HG03565 (cell line): Measurements from ENCODE around the gene MAN1A1.

ENCODE experiments used
- ATAC-seq: cut with Tn5 transposase; IDR thresholded peaks from one replicate; pipeline ENCODE4 v1.9.1; 2021; ENCODE audit warnings: mild to moderate bottlenecking, moderate library complexity; ENCODE audit not compliant: unreplicated experiment

Gene MAN1A1

GRCh38 chr6:119346936-119347335, 2.6 kb downstream of the MAN1A1 start:
- ATAC-seq = no peak

- ATAC-seq = no peak
Measured at GRCh38 chr6:119346450-119346849, 3.1 kb downstream of the MAN1A1 start.

GRCh38 chr6:119345114-119345513, 4.4 kb downstream of the MAN1A1 start:
- ATAC-seq = no peak

GRCh38 chr6:119344306-119344705, 5.3 kb downstream of the MAN1A1 start:
- ATAC-seq = no peak

- ATAC-seq = no peak
Measured at GRCh38 chr6:119343573-119344146, 5.9 kb downstream of the MAN1A1 start.

GRCh38 chr6:119343167-119343566, 6.4 kb downstream of the MAN1A1 start:
- ATAC-seq = no peak

- no peak for ATAC-seq
Measured at GRCh38 chr6:119342430-119342829, 7.1 kb downstream of the MAN1A1 start.

GRCh38 chr6:119340796-119341487, 8.6 kb downstream of the MAN1A1 start:
- ATAC-seq = no peak

GRCh38 chr6:119339941-119340456, 9.6 kb downstream of the MAN1A1 start:
- ATAC-seq = no peak

- no peak for ATAC-seq
Measured at GRCh38 chr6:119337762-119338161, 11.8 kb downstream of the MAN1A1 start.

GRCh38 chr6:119337252-119337651, 12.3 kb downstream of the MAN1A1 start:
- ATAC-seq = no peak

GRCh38 chr6:119334535-119335264, 14.9 kb downstream of the MAN1A1 start:
- ATAC-seq = no peak

- peak; percentile 47 for ATAC-seq
Measured at GRCh38 chr6:119333707-119334295, 15.8 kb downstream of the MAN1A1 start.

- no peak for ATAC-seq
Measured at GRCh38 chr6:119333063-119333609, 16.4 kb downstream of the MAN1A1 start.

- no peak for ATAC-seq
Measured at GRCh38 chr6:119331663-119332286, 17.8 kb downstream of the MAN1A1 start.

- ATAC-seq = no peak
Measured at GRCh38 chr6:119330520-119331113, 18.9 kb downstream of the MAN1A1 start.

GRCh38 chr6:119329794-119330180, 19.8 kb downstream of the MAN1A1 start:
- ATAC-seq = no peak

GRCh38 chr6:119328892-119329793, 20.4 kb downstream of the MAN1A1 start:
- no peak for ATAC-seq

- ATAC-seq = no peak
Measured at GRCh38 chr6:119328254-119328653, 21.3 kb downstream of the MAN1A1 start.
